Esophagus mucosa (tissue), 1 donor: ENCODE results near the gene CNST. TPM values are rescaled to one million over a fixed set of nuclear protein-coding genes. Genes with fewer than 3 reads are reported as not detected.
A peak's percentile ranks its signal among the peaks of the same experiment; 100 is the strongest.

Source experiments
- ATAC-seq: fragments of 200-7000 bp; cut with Tn5 transposase; one replicate; pipeline ENCODE4 v1.9.1; 2020
- total RNA-seq: library from RNA; stranded (reverse); gene quantifications from one replicate; pipeline ENCODE4 v1.2.4, GENCODE V29; 2023
- donor health status: DM: yes; HTN: yes; CAD: no.

Gene CNST
- total RNA-seq: 13.5 TPM

- peak; percentile 99 for ATAC-seq
These were observed at the start of gene CNST, which contains the start of gene TFB2M for GRCh38 chr1:246566128-246566812. TSS of gene CNST (plus strand) at chr1:246566456. CDS start at chr1:246591563, 25,107 bp downstream. TSS of gene TFB2M (minus strand) at chr1:246566261. CDS start at chr1:246566138, 123 bp downstream.

GRCh38 chr1:246517391-246517790 lies 48.9 kb upstream of the CNST start:
- no peak for ATAC-seq

- ATAC-seq: no peak
These were observed 47.6 kb upstream of the CNST start for GRCh38 chr1:246518456-246519205.

- no peak for ATAC-seq
These were observed 46.7 kb upstream of the CNST start for GRCh38 chr1:246519514-246519913.

- ATAC-seq: no peak
These were observed 39.9 kb upstream of the CNST start for GRCh38 chr1:246526380-246526779.

- ATAC-seq: no peak
These were observed 39.3 kb upstream of the CNST start for GRCh38 chr1:246526915-246527314.

- peak; percentile 26 for ATAC-seq
These were observed 38.7 kb upstream of the CNST start for GRCh38 chr1:246527402-246528088.

- no peak for ATAC-seq
These were observed 37.1 kb upstream of the CNST start for GRCh38 chr1:246528933-246529731.

- no peak for ATAC-seq
These were observed 35.8 kb upstream of the CNST start for GRCh38 chr1:246530482-246530881.

GRCh38 chr1:246532519-246532918 lies 33.7 kb upstream of the CNST start:
- no peak for ATAC-seq

GRCh38 chr1:246533371-246533905 lies 32.8 kb upstream of the CNST start:
- no peak for ATAC-seq

- ATAC-seq: no peak
These were observed 32.1 kb upstream of the CNST start for GRCh38 chr1:246534114-246534513.

- ATAC-seq: no peak
These were observed 28.8 kb upstream of the CNST start for GRCh38 chr1:246537441-246537840.

- peak; percentile 99 for ATAC-seq
These were observed 28.4 kb upstream of the CNST start for GRCh38 chr1:246537887-246538286.

GRCh38 chr1:246540738-246541491 lies 25.3 kb upstream of the CNST start:
- no peak for ATAC-seq

GRCh38 chr1:246544001-246544400 lies 22.3 kb upstream of the CNST start:
- no peak for ATAC-seq

GRCh38 chr1:246549665-246550064 lies 16.6 kb upstream of the CNST start:
- ATAC-seq: no peak

GRCh38 chr1:246550402-246550801 lies 15.9 kb upstream of the CNST start:
- ATAC-seq: no peak

GRCh38 chr1:246552110-246552509 lies 14.1 kb upstream of the CNST start:
- ATAC-seq: no peak

GRCh38 chr1:246554201-246554600 lies 12.1 kb upstream of the CNST start:
- no peak for ATAC-seq

GRCh38 chr1:246558041-246558440 lies 8.2 kb upstream of the CNST start:
- ATAC-seq: no peak

- ATAC-seq: no peak
These were observed 6.9 kb upstream of the CNST start for GRCh38 chr1:246559310-246559709.
